ENCODE data around the gene ZDHHC22.

Gene ZDHHC22

GRCh38 chr14:77086017-77086727 lies 55.4 kb downstream of the ZDHHC22 start:
- H3K27ac ChIP-seq (ENCODE audit: low read length, poor library complexity, severe bottlenecking), result no peak overlapping the region
- DNase-seq, result peak; percentile 85
- H2AFZ ChIP-seq (ENCODE audit: low read depth, low read length), result no peak overlapping the region
- no peak overlapping the region for H3K23ac ChIP-seq (ENCODE audit: low read length in 2 of 2)
- no peaks in the 10 kb centered on the region for H3K79me1 ChIP-seq (replicated peaks; ENCODE audit: low read length, poor library complexity, severe bottlenecking)
- no peak overlapping the region for H4K8ac ChIP-seq (ENCODE audit: low read length)
- no peak overlapping the region for H2BK15ac ChIP-seq (ENCODE audit: low read depth, poor library complexity, severe bottlenecking)
- no peaks in the 10 kb centered on the region for H3K4me1 ChIP-seq (ENCODE audit: control insufficient read depth, insufficient read depth, low read depth, low read length)
- WGBS, result 100% methylated on average over 3 of the region's 3 CpGs
- no peak overlapping the region for H2BK120ac ChIP-seq (ENCODE audit: low read depth, low read length)
- no peak overlapping the region for H3K4ac ChIP-seq (ENCODE audit: low read depth in 1 of 2, low read length in 2 of 2)
- no peak overlapping the region for H2BK5ac ChIP-seq (ENCODE audit: low read depth, low read length, poor library complexity, severe bottlenecking)
- no peak overlapping the region for H3K18ac ChIP-seq (ENCODE audit: low read depth in 1 of 2, low read length in 2 of 2)
- peaks cover 24 to 36% of the 10 kb centered on the region in 2 experiments for H3K27me3 ChIP-seq (ENCODE audit: control insufficient read depth in 1 of 2, insufficient read depth in 1 of 2, low read length in 2 of 2)
- H2AK5ac ChIP-seq (ENCODE audit: low read length, severe bottlenecking), result no peak overlapping the region
- no peak overlapping the region for H3K14ac ChIP-seq (ENCODE audit: low read length in 2 of 2)
- peaks cover 3% of the 10 kb centered on the region for H3K9me3 ChIP-seq (ENCODE audit: control insufficient read depth, low read length)
- H4K91ac ChIP-seq (ENCODE audit: low read length), result no peak overlapping the region
- H3K4me3 ChIP-seq (ENCODE audit: insufficient read depth in 1 of 2, low read depth in 1 of 2, low read length in 2 of 2), result no peak overlapping the region
- no peak overlapping the region for H2BK12ac ChIP-seq (ENCODE audit: low read length in 2 of 2)
- H3K36me3 ChIP-seq (ENCODE audit: control insufficient read depth in 1 of 2, insufficient read depth in 2 of 2, low read depth in 1 of 2, low read length in 2 of 2), result no peaks in the 10 kb centered on the region
- H3K9ac ChIP-seq (ENCODE audit: low read length), result no peak overlapping the region
- no peak overlapping the region for H3K4me2 ChIP-seq (ENCODE audit: low read length, poor library complexity, severe bottlenecking)

DNA sequence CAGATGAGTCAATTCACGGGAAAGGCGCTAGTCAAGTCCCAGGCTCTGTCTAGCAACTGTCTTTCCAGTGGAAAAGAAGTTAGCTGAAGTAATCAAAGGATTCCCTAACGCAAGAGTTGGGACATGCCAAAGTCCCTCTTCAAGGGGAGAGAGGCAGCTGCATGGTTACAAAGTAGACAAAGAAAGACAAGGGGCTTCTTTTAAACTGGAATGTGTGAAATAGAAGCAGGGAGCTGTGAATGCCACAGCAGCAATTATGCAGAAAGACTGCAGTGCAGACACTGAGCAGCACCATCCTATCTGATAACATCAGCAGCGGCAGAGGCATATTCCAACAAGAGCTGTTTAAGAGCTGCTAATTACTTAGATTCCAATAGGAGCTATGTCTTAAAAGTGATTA lies 56.1 kb downstream of the ZDHHC22 start:
- Histone ChIP-seq H3K18ac (ENCODE audit: low read depth in 1 of 2, low read length in 2 of 2) (no peak overlapping the region), H3K9me3 (ENCODE audit: control insufficient read depth, low read length) (no peaks in the 10 kb centered on the region), H3K9ac (ENCODE audit: low read length) (no peak overlapping the region), H2BK5ac (ENCODE audit: low read depth, low read length, poor library complexity, severe bottlenecking) (no peak overlapping the region), H3K14ac (ENCODE audit: low read length in 2 of 2) (no peak overlapping the region), H3K36me3 (ENCODE audit: control insufficient read depth in 1 of 2, insufficient read depth in 2 of 2, low read depth in 1 of 2, low read length in 2 of 2) (no peaks in the 10 kb centered on the region), H3K27me3 (ENCODE audit: control insufficient read depth in 1 of 2, insufficient read depth in 1 of 2, low read length in 2 of 2) (peaks cover 24 to 36% of the 10 kb centered on the region in 2 experiments), H3K79me1 (replicated peaks; ENCODE audit: low read length, poor library complexity, severe bottlenecking) (no peaks in the 10 kb centered on the region), H3K4me3 (ENCODE audit: insufficient read depth in 1 of 2, low read depth in 1 of 2, low read length in 2 of 2) (no peak overlapping the region), H3K4me1 (ENCODE audit: control insufficient read depth, insufficient read depth, low read depth, low read length) (no peaks in the 10 kb centered on the region), H2BK120ac (ENCODE audit: low read depth, low read length) (no peak overlapping the region), H3K4me2 (ENCODE audit: low read length, poor library complexity, severe bottlenecking) (no peak overlapping the region), H3K27ac (ENCODE audit: low read length, poor library complexity, severe bottlenecking) (no peak overlapping the region), H2AK5ac (ENCODE audit: low read length, severe bottlenecking) (no peak overlapping the region), H3K23ac (ENCODE audit: low read length in 2 of 2) (peak overlapping the region in 1 of 2 experiments; percentile 93), H3K4ac (ENCODE audit: low read depth in 1 of 2, low read length in 2 of 2) (no peak overlapping the region), H2AFZ (ENCODE audit: low read depth, low read length) (no peak overlapping the region), H4K91ac (ENCODE audit: low read length) (no peak overlapping the region), H2BK15ac (ENCODE audit: low read depth, poor library complexity, severe bottlenecking) (no peak overlapping the region), H4K8ac (ENCODE audit: low read length) (no peak overlapping the region), H2BK12ac (ENCODE audit: low read length in 2 of 2) (no peak overlapping the region)
- peak; percentile 50 for DNase-seq
- WGBS, result 32% methylated on average over 3 of the region's 4 CpGs

DNA sequence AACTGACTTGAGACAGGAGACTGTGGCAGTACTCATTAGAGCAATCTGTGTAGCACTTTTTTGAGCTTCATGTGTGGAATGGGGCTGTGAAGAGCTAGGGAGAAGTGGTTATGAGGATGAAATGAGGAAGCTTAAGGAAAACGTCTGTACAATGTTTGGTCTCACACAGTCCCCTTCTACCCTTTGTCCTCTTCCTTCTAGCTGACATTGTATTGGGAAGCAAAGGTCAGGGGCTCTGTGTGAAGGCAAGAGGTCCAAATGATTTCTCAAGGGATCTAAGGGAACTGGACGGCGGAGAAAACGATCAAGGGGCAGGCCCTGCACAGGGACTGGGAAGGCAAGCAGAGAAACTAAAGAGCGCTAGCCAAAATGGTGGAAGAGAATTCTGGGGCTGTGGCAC lies 56.6 kb downstream of the ZDHHC22 start:
- no peak overlapping the region for H2BK12ac ChIP-seq (ENCODE audit: low read length in 2 of 2)
- H2AK5ac ChIP-seq (ENCODE audit: low read length, severe bottlenecking), result no peak overlapping the region
- H3K18ac ChIP-seq (ENCODE audit: low read depth in 1 of 2, low read length in 2 of 2), result no peak overlapping the region
- H3K4me2 ChIP-seq (ENCODE audit: low read length, poor library complexity, severe bottlenecking), result no peak overlapping the region
- no peaks in the 10 kb centered on the region for H3K4me1 ChIP-seq (ENCODE audit: control insufficient read depth, insufficient read depth, low read depth, low read length)
- no peak overlapping the region for H3K27ac ChIP-seq (ENCODE audit: low read length, poor library complexity, severe bottlenecking)
- no peak overlapping the region for H3K4me3 ChIP-seq (ENCODE audit: insufficient read depth in 1 of 2, low read depth in 1 of 2, low read length in 2 of 2)
- no peak overlapping the region for H2BK5ac ChIP-seq (ENCODE audit: low read depth, low read length, poor library complexity, severe bottlenecking)
- H2BK120ac ChIP-seq (ENCODE audit: low read depth, low read length), result no peak overlapping the region
- peaks cover 4% of the 10 kb centered on the region for H3K9me3 ChIP-seq (ENCODE audit: control insufficient read depth, low read length)
- WGBS, result 90% methylated on average over 4 of the region's 5 CpGs
- H4K8ac ChIP-seq (ENCODE audit: low read length), result no peak overlapping the region
- H2BK15ac ChIP-seq (ENCODE audit: low read depth, poor library complexity, severe bottlenecking), result no peak overlapping the region
- no peaks in the 10 kb centered on the region for H3K79me1 ChIP-seq (replicated peaks; ENCODE audit: low read length, poor library complexity, severe bottlenecking)
- H3K23ac ChIP-seq (ENCODE audit: low read length in 2 of 2), result no peak overlapping the region
- H4K91ac ChIP-seq (ENCODE audit: low read length), result no peak overlapping the region
- no peaks in the 10 kb centered on the region for H3K36me3 ChIP-seq (ENCODE audit: control insufficient read depth in 1 of 2, insufficient read depth in 2 of 2, low read depth in 1 of 2, low read length in 2 of 2)
- DNase-seq, result no peak
- no peak overlapping the region for H3K9ac ChIP-seq (ENCODE audit: low read length)
- H3K27me3 ChIP-seq (ENCODE audit: control insufficient read depth in 1 of 2, insufficient read depth in 1 of 2, low read length in 2 of 2), result peaks cover 24 to 36% of the 10 kb centered on the region in 2 experiments
- H3K14ac ChIP-seq (ENCODE audit: low read length in 2 of 2), result no peak overlapping the region
- no peak overlapping the region for H2AFZ ChIP-seq (ENCODE audit: low read depth, low read length)
- no peak overlapping the region for H3K4ac ChIP-seq (ENCODE audit: low read depth in 1 of 2, low read length in 2 of 2)

- no peak overlapping the region for H3K14ac ChIP-seq (ENCODE audit: low read length in 2 of 2)
- WGBS, result 97% methylated on average over 3 of the region's 3 CpGs
- H3K9me3 ChIP-seq (ENCODE audit: control insufficient read depth, low read length), result peaks cover 7% of the 10 kb centered on the region
- no peak overlapping the region for H2AFZ ChIP-seq (ENCODE audit: low read depth, low read length)
- H2BK5ac ChIP-seq (ENCODE audit: low read depth, low read length, poor library complexity, severe bottlenecking), result no peak overlapping the region
- H3K27me3 ChIP-seq (ENCODE audit: control insufficient read depth in 1 of 2, insufficient read depth in 1 of 2, low read length in 2 of 2), result peaks cover 10 to 24% of the 10 kb centered on the region in 2 experiments
- H2AK5ac ChIP-seq (ENCODE audit: low read length, severe bottlenecking), result no peak overlapping the region
- no peak overlapping the region for H3K4me3 ChIP-seq (ENCODE audit: insufficient read depth in 1 of 2, low read depth in 1 of 2, low read length in 2 of 2)
- no peak for DNase-seq
- no peak overlapping the region for H3K18ac ChIP-seq (ENCODE audit: low read depth in 1 of 2, low read length in 2 of 2)
- no peak overlapping the region for H4K8ac ChIP-seq (ENCODE audit: low read length)
- H3K4ac ChIP-seq (ENCODE audit: low read depth in 1 of 2, low read length in 2 of 2), result no peak overlapping the region
- H2BK12ac ChIP-seq (ENCODE audit: low read length in 2 of 2), result no peak overlapping the region
- no peak overlapping the region for H2BK120ac ChIP-seq (ENCODE audit: low read depth, low read length)
- no peak overlapping the region for H4K91ac ChIP-seq (ENCODE audit: low read length)
- H3K23ac ChIP-seq (ENCODE audit: low read length in 2 of 2), result no peak overlapping the region
- H3K27ac ChIP-seq (ENCODE audit: low read length, poor library complexity, severe bottlenecking), result no peak overlapping the region
- H3K79me1 ChIP-seq (replicated peaks; ENCODE audit: low read length, poor library complexity, severe bottlenecking), result no peaks in the 10 kb centered on the region
- no peaks in the 10 kb centered on the region for H3K4me1 ChIP-seq (ENCODE audit: control insufficient read depth, insufficient read depth, low read depth, low read length)
- no peak overlapping the region for H3K4me2 ChIP-seq (ENCODE audit: low read length, poor library complexity, severe bottlenecking)
- no peak overlapping the region for H2BK15ac ChIP-seq (ENCODE audit: low read depth, poor library complexity, severe bottlenecking)
- no peak overlapping the region for H3K9ac ChIP-seq (ENCODE audit: low read length)
- H3K36me3 ChIP-seq (ENCODE audit: control insufficient read depth in 1 of 2, insufficient read depth in 2 of 2, low read depth in 1 of 2, low read length in 2 of 2), result no peaks in the 10 kb centered on the region
These were observed 58.5 kb downstream of the ZDHHC22 start for GRCh38 chr14:77083082-77083481.

All from mesenchymal stem cell (in vitro differentiated cells and primary cell).